ENCODE results near the gene SAP30L.

Gene SAP30L, protein sequence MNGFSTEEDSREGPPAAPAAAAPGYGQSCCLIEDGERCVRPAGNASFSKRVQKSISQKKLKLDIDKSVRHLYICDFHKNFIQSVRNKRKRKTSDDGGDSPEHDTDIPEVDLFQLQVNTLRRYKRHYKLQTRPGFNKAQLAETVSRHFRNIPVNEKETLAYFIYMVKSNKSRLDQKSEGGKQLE

DNA sequence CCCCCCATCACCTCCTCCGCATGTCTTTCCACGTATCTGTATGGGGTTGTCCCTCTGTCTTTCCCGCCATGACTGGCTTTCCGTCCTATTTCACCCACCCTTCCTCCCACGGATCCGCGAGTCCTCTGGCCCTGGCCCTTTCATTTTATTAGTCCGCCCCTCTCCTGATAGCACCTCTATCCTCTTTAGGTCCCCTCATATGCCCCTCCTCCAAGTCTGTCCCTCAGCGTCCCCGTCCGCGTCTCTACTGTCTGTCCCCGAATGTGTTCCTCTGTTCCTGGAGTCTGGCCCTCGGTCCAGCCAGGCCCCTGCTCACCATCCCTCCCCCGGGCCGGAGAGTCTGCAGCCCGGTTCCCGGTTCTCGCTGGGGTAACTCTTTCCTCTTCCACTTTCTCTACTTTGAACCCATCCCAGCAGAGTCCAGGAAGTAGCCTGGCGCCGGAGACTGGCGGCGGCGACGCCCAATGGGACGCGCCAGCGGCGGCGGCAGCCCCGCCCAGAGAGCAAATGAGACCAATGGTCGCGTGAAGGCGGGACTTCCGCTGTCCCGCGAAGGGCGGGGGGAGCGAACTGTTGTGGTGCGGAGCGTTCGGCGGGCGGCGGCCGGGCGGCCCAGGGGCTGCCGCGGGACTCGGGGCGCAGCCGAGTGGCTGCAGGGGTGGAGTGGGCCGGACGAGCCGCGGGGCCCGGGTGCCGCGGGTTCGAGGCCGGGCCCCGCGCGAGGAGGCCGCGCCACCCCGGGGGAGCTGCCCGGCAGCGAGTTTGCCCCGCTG is at the start of gene SAP30L:
Gene SAP30L (plus strand): TSS at position 576 of the 773 bp plus-strand sequence. CDS start 608 bp downstream, outside the sequence.
- peak; percentile 75 for DNase-seq

DNA sequence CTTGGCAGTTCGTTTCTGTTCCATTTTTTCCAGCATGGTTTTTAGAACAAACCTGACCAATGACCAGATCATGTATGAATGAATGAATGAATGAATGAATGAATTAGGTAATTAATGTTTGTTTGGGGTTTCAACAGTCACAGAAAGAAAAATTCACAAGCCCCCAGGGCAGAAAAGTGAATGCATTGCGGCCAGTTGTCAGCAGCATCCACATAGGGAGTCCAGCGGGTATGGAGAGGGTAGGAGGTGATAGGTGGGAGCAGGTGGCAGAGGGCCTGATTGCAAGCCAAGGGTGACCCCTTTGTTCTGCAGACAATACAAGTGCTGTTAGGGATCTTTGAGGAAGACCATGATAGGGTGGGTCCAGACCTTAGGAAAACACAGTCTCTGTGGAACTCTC is 49.7 kb upstream of the SAP30L start:
- DNase-seq = no peak

DNA sequence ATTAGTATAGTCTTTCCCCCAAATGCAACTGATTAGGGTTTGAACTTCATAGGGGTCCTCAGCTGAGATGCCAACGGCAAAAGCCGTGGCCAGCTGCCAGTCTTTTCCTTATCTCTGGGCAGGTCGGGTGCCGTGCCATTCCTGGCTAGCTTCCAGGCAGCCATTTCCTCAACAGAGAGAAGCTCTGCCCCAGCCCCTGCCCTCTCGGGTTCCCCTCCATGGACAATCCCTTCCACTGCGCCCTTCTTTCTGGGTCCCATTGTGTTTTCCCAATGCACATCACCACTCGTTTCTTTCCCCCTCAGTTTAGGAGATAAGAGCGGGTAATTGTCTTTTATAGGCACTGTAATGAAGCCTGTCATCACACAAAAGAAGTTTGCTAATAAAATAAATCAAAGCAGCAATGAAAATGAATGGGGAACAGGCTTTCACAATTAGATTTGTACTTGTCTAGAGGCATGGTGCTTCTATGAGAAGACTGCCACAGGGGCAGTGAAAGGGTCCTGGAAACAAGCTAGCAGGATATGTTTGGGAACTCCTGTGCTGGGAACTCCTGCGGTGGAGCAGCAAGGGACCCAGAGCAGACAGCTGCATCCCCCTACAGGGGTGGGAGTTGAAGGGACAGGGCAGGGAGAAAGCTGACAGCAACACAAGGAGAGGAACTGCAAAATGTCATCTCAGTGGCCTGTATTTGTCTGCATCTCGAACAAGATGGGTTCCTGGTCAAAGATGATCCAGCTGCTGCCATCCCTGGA is 48.0 kb upstream of the SAP30L start:
- no peak for DNase-seq

DNA sequence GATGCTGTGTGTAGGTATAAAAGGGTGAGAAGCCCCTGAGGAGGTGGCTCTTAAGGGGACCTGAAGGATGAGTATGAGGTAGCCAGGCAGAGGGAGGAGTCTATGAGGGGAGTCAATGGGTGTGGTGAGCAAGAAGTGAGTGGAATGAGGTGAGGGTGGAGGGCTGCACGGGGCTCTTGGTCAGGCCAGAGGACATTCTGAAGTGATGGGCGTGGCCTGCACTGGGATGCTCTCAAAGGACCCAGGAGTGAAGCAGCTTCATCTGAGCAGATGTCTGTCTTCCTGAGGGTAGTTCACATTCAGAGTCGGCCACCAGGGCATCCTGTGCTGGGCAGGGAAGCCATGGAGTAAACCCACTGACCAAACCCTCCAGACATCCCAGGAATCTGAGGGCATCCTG is 45.1 kb upstream of the SAP30L start:
- no peak for DNase-seq

DNA sequence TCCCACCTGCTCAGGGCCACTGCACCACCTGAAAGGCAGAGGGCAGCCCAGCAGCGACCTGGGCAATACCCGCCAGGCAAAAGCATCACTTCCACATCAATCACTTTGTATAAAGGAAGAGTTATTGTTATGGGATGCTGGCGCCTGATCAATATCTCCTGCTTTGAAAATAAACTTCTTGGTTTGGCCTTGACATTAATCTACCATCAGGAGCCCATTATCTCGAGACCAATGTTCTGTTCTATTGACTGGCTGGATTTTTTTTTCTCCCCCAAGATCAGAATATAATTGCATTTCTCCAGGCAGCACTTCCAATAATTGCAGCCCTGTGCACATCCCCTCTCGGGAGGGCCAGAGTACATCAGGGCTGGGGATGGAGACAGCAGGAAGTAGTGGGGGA is 44.4 kb upstream of the SAP30L start:
- DNase-seq = no peak

DNA sequence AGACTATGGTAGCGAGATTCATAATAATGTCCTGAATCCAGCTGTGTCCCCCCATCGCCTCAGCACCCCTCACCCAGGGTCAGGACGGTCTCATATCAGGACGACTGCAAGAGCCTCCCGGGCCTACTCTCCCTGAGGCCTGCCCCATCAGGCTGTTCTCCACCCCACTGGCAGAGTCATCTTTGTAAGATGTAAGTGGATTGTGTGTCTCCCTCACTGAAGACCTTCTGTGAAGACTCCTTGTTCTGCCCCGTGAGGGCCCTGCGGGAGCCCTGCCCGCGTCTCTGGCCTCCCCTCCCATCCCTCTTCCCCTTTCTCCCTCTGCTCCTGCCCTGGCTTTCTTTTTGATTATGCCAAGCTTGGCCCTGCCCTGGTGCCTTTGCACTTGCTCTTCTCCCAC is 43.9 kb upstream of the SAP30L start:
- DNase-seq = no peak

DNA sequence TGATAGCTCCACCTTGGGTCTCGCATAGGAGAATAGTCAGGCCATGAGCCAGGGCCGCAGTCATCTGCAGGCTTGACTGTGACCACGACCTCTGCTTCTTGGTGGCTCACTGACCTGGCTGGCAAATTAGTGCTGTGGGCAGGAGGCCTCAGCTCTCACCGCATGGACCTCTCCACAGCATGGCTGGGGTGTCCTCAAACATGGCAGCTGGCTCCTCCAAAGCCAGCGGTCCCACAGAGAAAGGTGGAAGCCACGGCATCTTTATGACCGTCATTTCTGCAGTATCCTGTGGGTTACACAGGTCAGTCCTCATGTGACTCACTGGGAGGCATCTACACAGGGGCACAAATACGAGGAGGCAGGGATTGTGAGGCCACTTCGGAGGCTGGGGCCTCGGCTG is 43.2 kb upstream of the SAP30L start:
- DNase-seq = no peak

DNA sequence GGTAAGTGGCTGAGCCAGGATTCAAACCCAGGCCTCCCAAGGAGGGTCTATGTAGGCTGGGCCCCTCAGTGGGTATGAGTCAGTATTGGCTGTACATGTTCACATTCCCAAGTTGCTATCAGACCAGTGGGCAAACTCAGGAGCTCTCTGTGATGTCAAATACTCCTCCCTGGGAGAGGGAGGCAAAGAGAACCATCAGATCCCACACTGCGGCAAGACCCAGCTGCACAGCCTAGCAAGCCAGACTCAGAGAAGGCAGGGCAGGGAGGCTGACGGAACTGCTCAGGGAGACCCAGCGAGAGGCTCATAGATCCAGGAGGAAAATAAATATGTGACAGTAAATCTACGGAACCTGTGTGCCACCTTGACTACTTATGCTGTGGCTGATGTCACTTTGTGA is 42.6 kb upstream of the SAP30L start:
- no peak for DNase-seq

DNA sequence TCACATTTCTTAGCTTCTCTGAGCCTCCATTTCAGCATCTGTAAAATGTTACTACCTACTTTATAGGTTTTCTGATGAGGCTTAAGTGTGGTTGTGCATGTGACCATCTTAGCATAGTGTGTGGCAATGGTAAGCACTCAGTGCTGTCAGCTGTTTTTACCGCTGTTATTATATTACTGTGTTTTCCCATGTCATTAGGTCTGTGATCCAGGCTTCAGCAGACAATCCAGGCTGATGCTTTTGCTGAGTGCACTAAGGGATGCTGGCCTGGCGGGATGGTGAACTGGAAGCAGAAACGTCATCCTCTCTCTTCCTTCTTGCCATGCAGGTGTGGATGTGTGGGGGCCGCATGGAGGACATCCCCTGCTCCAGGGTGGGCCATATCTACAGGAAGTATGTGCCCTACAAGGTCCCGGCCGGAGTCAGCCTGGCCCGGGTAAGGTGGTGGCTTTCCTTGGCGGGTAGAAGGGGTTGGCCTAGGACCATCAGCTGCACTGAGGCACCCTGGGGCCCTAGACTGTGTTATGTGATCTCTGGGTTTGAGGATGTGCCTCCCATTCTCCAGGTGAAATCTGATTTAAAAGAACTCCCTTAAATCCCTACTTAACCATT is 41.9 kb upstream of the SAP30L start:
- DNase-seq = no peak

DNA sequence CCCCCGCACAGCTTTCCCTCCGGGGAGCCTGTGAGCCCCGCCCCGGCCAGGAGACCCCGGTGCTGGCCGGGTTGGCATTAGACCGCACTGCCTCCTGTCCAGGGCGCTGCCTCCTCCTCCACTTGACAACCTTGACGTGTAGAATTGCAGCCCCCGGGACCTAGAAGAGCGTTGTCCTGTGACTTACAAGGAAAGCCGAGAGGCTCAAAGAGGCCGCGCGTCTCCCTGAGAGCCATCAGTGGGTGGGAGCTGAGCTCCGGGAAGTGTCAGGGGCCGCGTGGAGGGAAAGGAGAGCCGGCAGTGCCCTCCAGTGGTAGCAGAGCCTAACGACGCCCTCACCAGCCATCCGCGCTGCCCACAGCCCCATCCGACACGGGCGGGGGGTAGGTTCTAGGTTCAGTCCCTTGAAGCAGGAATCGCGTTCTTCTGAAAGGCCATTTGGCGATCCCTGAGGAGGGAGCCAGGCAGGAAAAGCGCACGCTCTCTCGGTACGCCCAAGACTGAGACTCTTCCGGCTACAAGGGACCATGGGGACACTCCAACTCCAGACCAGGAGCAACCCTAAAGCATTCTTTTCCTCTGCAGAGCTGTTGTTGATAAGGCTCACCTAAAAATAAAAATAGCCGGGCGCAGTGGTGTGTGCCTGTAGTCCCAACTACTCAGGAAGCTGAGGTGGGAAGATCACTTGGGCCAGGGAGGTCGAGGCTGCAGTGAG is 40.6 kb upstream of the SAP30L start:
- DNase-seq = no peak

DNA sequence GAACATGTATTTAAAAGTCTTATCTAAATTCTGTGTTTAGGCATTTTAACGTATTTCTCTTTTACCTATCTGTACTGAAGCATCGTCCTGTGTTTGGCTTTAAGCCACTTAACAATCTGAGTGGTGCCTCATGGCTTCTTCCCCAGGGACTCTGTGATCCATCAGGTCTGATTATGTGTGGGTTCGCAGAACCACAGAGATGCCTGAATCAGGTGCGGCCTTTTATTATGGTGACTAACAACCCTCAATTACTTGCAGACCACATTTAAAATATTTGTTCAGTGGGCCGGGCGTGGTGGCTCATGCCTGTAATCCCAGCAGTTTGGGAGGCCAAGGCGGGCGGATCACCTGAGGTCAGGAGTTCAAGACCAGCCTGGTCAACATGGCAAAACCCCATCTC is 39.6 kb upstream of the SAP30L start:
- no peak for DNase-seq

DNA sequence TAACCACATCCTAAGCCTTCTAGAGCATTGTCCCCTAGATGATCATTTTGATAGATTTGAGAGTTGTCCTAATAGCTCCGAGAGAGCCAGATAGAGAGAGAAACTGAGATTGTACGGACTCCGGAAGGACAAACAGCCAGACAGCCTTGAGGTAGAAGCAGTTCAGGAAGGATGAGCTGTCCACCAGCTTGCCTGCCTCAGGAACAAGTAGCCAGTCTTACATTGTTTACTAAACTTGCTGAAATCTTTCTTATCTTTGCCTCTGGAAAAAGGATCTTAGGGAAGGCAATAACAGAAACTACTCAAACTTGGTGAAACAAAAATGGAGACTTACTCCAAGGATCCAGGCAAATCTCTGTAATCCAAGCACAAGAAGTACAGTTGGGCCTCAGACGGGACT is 39.0 kb upstream of the SAP30L start:
- DNase-seq = no peak

DNA sequence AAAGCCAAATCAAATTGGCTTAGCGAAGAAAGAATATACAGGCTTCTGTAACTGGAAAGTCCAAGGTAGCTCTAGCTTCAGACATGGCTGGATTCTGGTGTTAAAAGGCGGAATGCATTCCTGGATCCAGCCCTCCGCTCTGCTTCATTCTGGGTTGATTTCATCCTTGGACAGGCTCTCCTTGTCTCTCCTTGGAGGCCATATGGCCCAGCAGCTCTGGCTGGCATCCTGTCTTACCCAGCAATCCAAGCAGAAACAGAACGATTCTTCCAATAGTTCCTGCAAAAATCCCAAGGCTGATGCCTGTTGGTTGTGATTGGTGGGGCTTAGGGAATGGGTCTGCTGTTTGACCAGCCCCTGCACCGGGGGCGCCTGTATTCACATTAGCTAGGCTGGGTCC is 37.0 kb upstream of the SAP30L start:
- no peak for DNase-seq

DNA sequence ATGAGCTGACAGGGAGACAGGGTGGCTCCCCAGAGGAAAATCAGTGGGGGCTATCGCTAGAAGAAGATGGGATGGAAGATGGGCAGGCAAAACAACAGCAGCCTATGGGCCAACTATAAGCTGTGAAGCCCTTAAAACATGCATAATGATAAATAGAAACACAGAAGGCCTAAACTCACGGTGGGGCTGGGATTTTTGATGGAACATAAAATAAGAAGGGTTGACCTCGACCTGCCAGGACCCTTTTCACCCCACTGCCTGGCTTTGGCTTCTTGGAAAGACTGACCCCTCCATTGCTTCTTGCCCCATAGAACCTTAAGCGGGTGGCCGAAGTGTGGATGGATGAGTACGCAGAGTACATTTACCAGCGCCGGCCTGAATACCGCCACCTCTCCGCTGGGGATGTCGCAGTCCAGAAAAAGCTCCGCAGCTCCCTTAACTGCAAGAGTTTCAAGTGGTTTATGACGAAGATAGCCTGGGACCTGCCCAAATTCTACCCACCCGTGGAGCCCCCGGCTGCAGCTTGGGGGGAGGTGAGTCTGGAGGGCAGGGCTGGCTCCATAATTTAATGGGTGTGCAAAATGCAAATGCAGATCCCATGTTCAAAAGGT is 36.5 kb upstream of the SAP30L start:
- DNase-seq = no peak

DNA sequence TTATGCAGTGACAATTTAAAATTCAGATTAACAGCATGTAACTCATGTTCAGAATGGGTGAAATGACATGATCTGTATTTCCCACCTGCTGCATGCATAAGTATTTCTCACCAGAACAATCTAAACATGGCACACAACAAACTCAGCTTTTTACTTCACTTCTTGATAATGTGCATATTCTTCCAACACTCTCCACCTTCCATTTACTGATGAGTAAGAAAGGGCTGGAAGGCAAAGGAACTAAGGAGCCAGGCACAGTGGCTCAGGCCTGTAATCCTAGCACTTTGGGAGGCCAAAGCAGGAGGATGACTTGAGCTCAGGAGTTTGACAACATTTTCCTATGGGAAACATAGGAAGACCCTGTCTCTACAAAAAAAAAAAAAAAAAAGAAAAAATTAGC is 35.8 kb upstream of the SAP30L start:
- DNase-seq = no peak

DNA sequence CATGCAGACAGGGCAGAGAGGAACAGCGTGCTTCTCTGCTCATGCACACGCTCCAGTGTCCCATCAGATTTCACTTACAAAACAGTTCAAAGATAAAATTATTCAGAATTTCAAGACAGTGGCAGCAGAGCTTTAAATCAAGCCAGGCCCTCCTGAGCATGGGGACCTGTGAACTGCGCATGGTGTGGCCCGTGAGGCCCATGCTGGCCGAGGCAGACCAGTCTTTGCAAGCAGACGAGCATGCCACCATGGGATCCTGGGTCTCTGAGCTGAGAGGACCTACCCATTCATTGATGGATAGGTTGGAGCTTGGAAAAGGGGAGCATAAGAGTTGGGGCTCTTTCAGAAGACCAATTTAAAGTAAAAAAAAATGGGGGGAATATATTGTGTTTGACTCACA is 35.0 kb upstream of the SAP30L start:
- DNase-seq = no peak

DNA sequence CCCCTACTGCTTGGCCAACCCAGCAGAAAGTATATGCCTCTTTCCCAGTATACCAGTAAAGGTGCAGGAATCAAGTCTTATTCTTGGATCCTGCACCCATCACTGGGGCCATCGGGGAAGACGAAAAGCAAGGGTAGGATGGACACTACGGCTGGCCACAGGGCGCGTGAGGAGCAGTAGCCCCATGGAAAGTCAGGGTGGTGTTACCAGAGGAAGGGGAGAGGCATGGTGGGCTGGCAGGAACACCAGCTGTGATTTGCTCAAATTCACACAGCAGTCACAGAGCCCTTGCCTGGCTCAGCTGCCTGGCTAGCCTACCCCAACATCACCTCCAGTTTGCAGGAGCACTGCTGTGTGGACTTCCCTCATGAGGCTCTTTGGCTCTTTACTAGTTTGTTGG is 34.5 kb upstream of the SAP30L start:
- DNase-seq = no peak

DNA sequence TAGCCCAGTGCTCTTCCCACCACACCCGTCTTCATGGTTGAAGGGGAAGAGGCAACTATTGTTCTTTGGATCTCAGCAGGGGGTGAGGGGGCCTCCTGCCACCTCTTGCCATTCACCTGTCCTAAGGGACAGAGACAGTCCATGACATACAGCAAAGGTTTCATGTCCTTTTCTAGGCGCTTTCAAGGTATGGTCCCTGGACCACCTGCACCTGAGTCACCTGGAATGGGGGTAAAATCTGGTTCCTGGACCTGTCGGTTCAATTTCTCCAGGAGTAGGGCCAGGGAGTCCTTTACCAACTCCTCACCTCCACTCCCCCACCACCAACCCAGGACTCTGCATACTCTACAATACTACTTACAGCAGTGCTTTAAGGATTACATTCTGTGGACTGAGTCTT is 33.5 kb upstream of the SAP30L start:
- DNase-seq = no peak

DNA sequence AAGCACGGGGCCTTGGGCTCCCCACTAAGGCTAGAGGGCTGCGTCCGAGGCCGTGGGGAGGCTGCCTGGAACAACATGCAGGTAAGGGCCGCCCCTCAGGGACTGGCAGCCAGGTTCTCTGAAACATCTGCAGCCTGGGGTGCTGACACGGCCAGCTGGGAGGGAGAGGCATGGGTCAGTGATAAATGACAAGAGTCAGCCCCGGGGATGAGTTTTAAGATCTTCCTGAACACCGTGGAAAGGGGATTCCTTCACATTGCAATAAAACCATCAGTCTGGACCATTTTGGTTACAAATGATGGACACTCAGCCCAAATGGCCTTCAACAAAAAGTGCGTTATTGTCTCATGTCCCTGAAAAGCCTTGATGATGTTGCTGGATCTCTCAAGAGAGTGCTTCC is 32.9 kb upstream of the SAP30L start:
- DNase-seq = no peak

DNA sequence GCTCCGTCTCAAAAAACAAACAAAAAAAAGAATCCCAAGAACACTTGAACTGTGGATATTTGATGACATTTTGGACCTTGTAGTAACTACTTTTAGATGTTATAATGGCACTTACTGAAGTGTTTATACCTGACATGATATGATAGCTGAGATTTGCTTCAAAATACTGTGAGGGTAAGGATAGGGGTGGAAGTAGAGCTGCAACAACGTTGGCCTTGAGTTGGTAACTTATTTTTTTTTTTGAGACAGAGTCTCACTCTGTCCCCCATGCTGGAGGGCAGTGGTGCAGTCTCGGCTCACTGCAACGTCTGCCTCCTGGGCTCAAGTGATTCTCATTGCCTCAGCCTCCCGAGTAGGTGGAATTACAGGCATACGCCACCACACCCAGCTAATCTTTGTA is 30.7 kb upstream of the SAP30L start:
- DNase-seq = no peak

DNA sequence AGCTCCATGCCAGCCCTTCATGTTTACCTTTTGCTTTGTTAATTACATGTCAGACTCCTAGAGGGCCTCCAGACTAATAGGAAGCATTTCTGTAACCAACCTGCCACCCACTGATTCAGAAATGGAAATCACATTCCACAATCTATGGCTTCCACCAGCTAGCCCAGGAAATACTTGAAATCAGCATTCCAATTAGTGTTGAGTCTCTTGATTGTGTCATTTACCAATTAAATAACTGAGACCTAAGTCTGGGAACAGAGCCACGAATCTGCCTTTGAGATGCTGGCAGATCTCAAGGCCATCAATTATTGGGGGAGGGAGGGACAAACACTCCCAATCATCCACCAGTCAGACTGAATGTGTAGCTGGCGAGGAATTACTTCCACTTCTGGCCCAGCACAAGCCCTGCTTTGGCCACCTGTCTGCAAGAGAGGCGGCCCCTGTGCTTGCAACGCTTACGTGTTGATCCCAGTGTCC is 27.4 kb upstream of the SAP30L start:
- DNase-seq = no peak

DNA sequence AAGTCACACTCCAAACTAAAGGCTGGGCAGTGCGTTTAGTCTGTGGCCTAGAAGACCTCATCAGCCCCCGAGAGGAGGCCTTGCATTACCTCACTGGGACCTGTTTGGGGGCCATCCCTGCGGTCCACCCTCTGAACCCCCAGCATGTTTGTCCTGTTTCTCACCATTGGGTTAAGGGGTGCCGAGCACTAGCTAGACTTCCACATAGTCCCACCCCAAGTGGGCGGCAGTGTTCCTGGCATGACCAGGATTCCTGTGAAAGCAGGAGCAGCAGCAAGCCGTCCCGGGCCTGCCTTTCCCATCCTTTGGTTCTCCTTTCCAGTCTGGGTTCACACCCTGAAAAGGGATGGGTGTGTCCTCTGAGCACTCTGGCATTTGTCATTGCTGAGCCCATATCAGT is 26.6 kb upstream of the SAP30L start:
- DNase-seq = no peak

DNA sequence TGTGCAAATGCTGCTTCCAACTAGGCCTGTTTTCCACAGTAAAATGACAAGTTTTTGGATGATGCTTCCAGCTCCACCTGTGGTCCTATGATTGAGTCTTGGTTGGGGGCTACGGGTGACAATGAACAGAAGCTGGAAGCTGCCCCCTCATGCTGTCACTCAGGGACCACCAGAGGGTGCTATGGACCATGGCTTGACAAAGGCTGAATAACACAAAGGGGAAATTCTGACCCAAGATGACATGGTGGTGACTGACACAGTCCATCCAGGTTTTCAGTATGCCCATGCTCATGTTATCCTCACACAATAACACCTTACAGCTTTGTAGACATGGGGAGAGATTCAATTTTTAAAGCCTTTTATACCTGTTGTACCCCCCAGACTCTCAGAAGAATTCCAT is 23.9 kb upstream of the SAP30L start:
- no peak for DNase-seq
